NCI-H1694 (cell line): Measurements from ENCODE around the gene RAB11FIP4.

Source experiments
- DNase-seq: peaks from one replicate; lab custom pipeline; 2025; lab: John Stamatoyannopoulos, UW

Gene RAB11FIP4

GRCh38 chr17:31487063-31487647, 95.7 kb downstream of the RAB11FIP4 start:
- no peak for DNase-seq

- DNase-seq: peak; percentile 22
Measured at GRCh38 chr17:31487648-31488263, 96.3 kb downstream of the RAB11FIP4 start.

GRCh38 chr17:31488264-31488981, 96.9 kb downstream of the RAB11FIP4 start:
- DNase-seq: no peak

GRCh38 chr17:31488982-31489294, 97.5 kb downstream of the RAB11FIP4 start:
- no peak for DNase-seq

GRCh38 chr17:31489295-31490018, 98.0 kb downstream of the RAB11FIP4 start:
- no peak for DNase-seq

- no peak for DNase-seq
Measured at GRCh38 chr17:31490019-31490650, 98.7 kb downstream of the RAB11FIP4 start.

- DNase-seq: no peak
Measured at GRCh38 chr17:31490671-31491375, 99.3 kb downstream of the RAB11FIP4 start.

- DNase-seq: no peak
Measured at GRCh38 chr17:31491376-31492131, 100.1 kb downstream of the RAB11FIP4 start.

GRCh38 chr17:31492206-31492605, 100.7 kb downstream of the RAB11FIP4 start:
- DNase-seq: no peak

- DNase-seq: no peak
Measured at GRCh38 chr17:31492880-31493655, 101.6 kb downstream of the RAB11FIP4 start.

GRCh38 chr17:31493656-31494155, 102.2 kb downstream of the RAB11FIP4 start:
- no peak for DNase-seq

- DNase-seq: no peak
Measured at GRCh38 chr17:31494259-31495021, 103.0 kb downstream of the RAB11FIP4 start.

- peak; percentile 35 for DNase-seq
Measured at GRCh38 chr17:31495022-31495885, 103.8 kb downstream of the RAB11FIP4 start.

- DNase-seq: no peak
Measured at GRCh38 chr17:31496097-31496496, 104.6 kb downstream of the RAB11FIP4 start.

GRCh38 chr17:31496601-31497000, 105.1 kb downstream of the RAB11FIP4 start:
- no peak for DNase-seq

GRCh38 chr17:31497431-31497830, 106.0 kb downstream of the RAB11FIP4 start:
- no peak for DNase-seq

- DNase-seq: no peak
Measured at GRCh38 chr17:31497994-31498826, 106.7 kb downstream of the RAB11FIP4 start.
